Lower lobe of right lung (tissue), 2 donors: ENCODE results near the gene KLHDC3. TPM values are rescaled to one million over a fixed set of nuclear protein-coding genes. Genes with fewer than 3 reads are reported as not detected.
A peak's percentile ranks its signal among the peaks of the same experiment; 100 is the strongest.

ENCODE experiments used
- ATAC-seq, 2 donors: fragments of 200-7000 bp; cut with Tn5 transposase; one replicate each; pipeline ENCODE4 v1.9.1; 2020 to 2022; ENCODE audit warnings: mild to moderate bottlenecking in 2 of 2, moderate library complexity in 2 of 2
- DNase-seq: peaks from one replicate; pipeline ENCODE4 v3.0.0-alpha.2; 2020
- H3K27ac ChIP-seq: fragments of 200-600 bp; one replicate; pipeline ENCODE4 v1.8.0; 2022
- H3K27me3 ChIP-seq: fragments of 200-600 bp; one replicate; pipeline ENCODE4 v1.8.0; 2022; ENCODE audit warnings: low read depth
- H3K36me3 ChIP-seq: fragments of 200-600 bp; one replicate; pipeline ENCODE4 v1.8.0; 2022; ENCODE audit warnings: mild to moderate bottlenecking
- H3K4me1 ChIP-seq: fragments of 200-600 bp; one replicate; pipeline ENCODE4 v1.8.0; 2022
- H3K4me3 ChIP-seq: fragments of 200-600 bp; one replicate; pipeline ENCODE4 v1.8.0; 2022; ENCODE audit warnings: mild to moderate bottlenecking
- H3K9me3 ChIP-seq: fragments of 200-600 bp; one replicate; pipeline ENCODE4 v1.8.0; 2022
- CTCF ChIP-seq: fragments of 200-600 bp; IDR thresholded peaks from one replicate; pipeline ENCODE4 v1.8.0; 2022; ENCODE audit warnings: antibody characterized with exemption, mild to moderate bottlenecking
- intact Hi-C: fragments of 100-400 bp; cut with DNase I; formaldehyde crosslinking; loops from one replicate; pipeline ENCODE4 v1.11.0; 2022
- total RNA-seq: library from RNA; stranded (reverse); fragmentation: NEBNext Ultra II Directional; extraction: Animal tissue kit (Norgen Biotek cat#: 25700); gene quantifications from one replicate; pipeline ENCODE4 v1.2.1, GENCODE V29; 2021
- donor health status: DM: no; HTN: yes; CAD: no; lungs with severe emphysema.

KLHDC3 gene
- total RNA-seq, 1 donor from 2014 or later = 59.3 TPM

DNA sequence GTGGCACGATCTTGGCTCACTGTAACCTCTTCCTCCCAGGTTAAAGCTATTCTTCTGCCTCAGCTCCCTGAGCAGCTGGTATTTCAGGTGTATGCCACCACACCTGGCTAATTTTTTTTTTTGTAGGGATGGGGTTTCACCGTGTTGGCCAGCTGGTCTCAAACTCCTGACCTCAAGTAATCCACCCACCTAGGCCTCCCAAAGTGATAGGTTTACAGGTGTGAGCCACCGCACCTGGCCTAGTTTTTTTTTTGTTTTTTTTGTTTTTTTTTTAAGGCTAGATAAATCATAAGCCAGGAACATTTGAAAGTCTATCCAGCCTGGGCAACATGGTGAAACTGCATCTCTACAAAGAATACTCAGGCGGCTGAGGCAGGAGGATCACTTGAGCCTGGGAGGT, 18.3 kb downstream of the KLHDC3 start:
- Histone ChIP-seq H3K4me1 (no peaks in the 10 kb centered on the region), H3K27ac (no peak overlapping the region), H3K27me3 (no peaks in the 10 kb centered on the region), H3K36me3 (peaks cover 90% of the 10 kb centered on the region), H3K9me3 (no peaks in the 10 kb centered on the region), H3K4me3 (no peak overlapping the region)
- no peak for TF ChIP-seq CTCF
- DNase-seq (no peak), ATAC-seq (no peak)
- intact Hi-C loops = no loop called here

DNA sequence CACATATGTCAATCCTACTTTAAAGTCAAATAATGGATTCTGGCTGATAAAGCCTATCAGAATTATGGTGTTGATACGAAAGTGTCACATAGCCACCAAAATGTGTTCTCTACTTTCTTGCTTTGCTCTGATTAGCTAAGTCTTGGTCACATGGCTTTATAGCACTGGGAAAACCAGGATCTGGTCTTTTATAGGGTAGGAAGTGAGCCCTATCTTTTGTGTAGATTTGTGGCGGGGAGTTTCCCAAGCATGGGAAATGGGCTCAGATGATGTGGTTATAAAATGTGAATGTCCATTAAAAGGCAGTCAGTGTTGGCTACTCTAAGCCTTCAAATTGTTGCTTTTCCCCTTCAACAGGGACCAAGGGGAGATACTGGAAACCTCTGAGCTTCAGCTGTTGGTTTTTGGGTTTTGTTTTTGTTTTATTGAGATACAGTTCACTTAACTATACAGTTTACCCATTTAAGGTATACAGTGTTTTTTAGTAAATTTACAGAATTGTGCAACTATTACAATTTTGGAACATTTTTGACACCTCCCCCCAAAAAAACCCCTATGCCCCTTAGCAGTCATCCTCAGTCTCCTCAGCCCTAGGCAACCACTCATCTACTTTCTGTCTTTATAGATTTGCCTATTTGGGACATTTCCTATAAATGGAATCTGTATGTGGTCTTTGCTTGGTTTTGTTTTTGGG, 19.6 kb downstream of the KLHDC3 start:
- DNase-seq (no peak), ATAC-seq (no peak)
- Histone ChIP-seq H3K27me3 (no peaks in the 10 kb centered on the region), H3K9me3 (no peaks in the 10 kb centered on the region), H3K27ac (no peak overlapping the region), H3K4me1 (no peaks in the 10 kb centered on the region), H3K4me3 (no peak overlapping the region), H3K36me3 (peaks cover 91% of the 10 kb centered on the region)
- no peak for TF ChIP-seq CTCF
- intact Hi-C loops = no loop called here

DNA sequence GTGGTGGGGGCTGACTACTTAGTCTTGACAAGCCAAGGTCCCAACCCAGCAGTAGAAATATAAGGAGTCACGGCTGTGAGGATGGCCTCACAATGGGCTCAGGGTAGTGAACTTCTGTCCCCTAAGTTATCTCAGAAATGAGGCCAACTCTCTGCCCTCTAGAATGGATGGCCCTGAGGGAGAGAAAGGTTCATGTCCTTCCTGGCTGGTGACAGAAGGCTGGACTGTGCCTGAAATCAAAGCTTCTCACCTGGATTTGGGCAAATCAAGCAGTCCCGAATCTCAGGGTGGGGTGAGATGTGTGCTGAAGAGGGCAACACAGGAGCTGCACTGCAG, 20.1 kb downstream of the KLHDC3 start:
- H3K4me1 ChIP-seq = no peaks in the 10 kb centered on the region
- peaks cover 91% of the 10 kb centered on the region for H3K36me3 ChIP-seq
- no peak for ATAC-seq
- no peak for DNase-seq
- no peaks in the 10 kb centered on the region for H3K27me3 ChIP-seq
- H3K4me3 ChIP-seq = no peak overlapping the region
- intact Hi-C loops = no loop called here
- no peak for TF ChIP-seq CTCF
- no peaks in the 10 kb centered on the region for H3K9me3 ChIP-seq
- H3K27ac ChIP-seq = no peak overlapping the region

DNA sequence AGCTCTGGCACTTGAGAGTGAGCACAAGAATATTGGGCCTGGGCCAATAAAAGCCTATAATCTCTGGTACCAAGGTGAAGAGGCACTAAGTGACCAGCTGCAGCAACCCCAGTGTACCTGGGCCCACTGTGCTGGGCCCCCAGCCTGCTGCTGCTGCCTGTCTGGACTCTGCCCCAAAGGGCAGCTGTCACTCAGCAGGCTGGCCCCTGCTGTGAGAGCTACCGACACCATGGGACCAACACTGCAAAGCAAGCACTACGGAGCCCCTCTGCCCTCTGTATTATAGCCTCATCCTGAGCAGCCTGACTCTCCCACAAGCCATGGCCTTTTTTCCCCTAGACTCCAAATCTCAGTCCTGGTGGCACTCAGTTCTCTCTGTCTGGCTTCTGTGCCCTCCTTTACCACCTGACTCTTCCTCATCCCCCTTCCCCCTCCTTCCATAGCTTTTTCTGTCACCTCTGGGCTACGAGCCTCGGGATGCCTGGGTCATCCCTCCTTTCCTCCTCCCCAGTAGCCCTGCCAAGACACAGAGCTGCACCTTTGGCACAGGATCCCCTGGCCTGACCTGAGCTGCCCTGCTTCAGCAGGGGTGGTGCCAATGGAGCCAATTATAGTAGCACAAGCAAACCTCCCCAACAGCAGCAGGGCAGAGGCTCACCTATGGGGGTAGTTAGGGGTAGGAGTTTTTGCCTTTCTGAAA, 21.6 kb downstream of the KLHDC3 start:
- Histone ChIP-seq H3K27me3 (no peaks in the 10 kb centered on the region), H3K9me3 (no peaks in the 10 kb centered on the region), H3K27ac (no peak overlapping the region), H3K4me1 (no peaks in the 10 kb centered on the region), H3K36me3 (peaks cover 89% of the 10 kb centered on the region), H3K4me3 (no peak overlapping the region)
- peak in 1 of 2 donors; percentile 5 for ATAC-seq
- TF ChIP-seq CTCF = no peak
- intact Hi-C loops = no loop called here
- DNase-seq = no peak

DNA sequence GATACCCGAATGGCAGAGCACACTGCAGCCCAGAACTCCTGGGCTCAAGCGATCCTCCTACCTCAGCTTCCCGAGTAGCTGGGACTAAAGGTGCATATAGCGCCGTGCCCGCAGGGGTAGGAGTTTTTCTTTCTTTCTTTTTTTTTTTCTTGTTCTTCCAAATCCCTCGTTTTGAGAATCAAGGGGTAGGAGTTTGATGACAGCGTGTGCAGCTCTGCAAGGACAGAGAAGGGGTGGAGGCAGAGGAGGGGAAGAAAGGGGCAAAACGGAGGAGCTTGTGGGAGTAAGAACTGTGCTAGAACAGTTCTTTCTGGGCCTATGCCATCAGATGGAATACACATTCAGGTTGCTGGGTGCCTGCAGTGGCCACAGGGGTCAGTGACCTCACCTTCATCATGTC, 22.7 kb downstream of the KLHDC3 start:
- peaks cover 84% of the 10 kb centered on the region for H3K36me3 ChIP-seq

More for the DNA sequence above, 22.7 kb downstream of the KLHDC3 start:
- ATAC-seq = no peak
- no peak for TF ChIP-seq CTCF
- DNase-seq = no peak
- H3K9me3 ChIP-seq = no peaks in the 10 kb centered on the region
- intact Hi-C loops = no loop called here
- H3K4me1 ChIP-seq = no peaks in the 10 kb centered on the region
- no peaks in the 10 kb centered on the region for H3K27me3 ChIP-seq
- H3K27ac ChIP-seq = no peak overlapping the region
- H3K4me3 ChIP-seq = no peak overlapping the region
